NAMALWA (cell line): ENCODE measurements around the gene TP53RK.
A peak's percentile ranks its signal among the peaks of the same experiment; 100 is the strongest.
"Not testable (repeated sequence)": the region's sequence is repeated elsewhere in the genome, so short reads cannot be mapped to it uniquely, and the experiment has no call there.

Experiments used
- DNase-seq: peaks from one replicate; pipeline ENCODE4 v3.0.0-alpha.2; 2015; ENCODE audit warnings: low spot score

TP53RK gene

GRCh38 chr20:46683011-46683667 is 6.1 kb downstream of the TP53RK start:
- DNase-seq: no peak

- DNase-seq: no peak
Measured at GRCh38 chr20:46682063-46682821, 7.0 kb downstream of the TP53RK start.

GRCh38 chr20:46681032-46681854 is 8.0 kb downstream of the TP53RK start:
- DNase-seq: peak; percentile 79

GRCh38 chr20:46680684-46681031 is 8.6 kb downstream of the TP53RK start:
- no peak for DNase-seq

GRCh38 chr20:46678516-46678915 is 10.7 kb downstream of the TP53RK start:
- DNase-seq: no peak

- no peak for DNase-seq
Measured at GRCh38 chr20:46677608-46678007, 11.6 kb downstream of the TP53RK start.

GRCh38 chr20:46676649-46677316 is 12.5 kb downstream of the TP53RK start:
- DNase-seq: not testable (repeated sequence)

GRCh38 chr20:46674253-46675083 is 14.8 kb downstream of the TP53RK start:
- no peak for DNase-seq

GRCh38 chr20:46673394-46674252 is 15.6 kb downstream of the TP53RK start:
- no peak for DNase-seq

GRCh38 chr20:46672543-46673148 is 16.6 kb downstream of the TP53RK start:
- DNase-seq: no peak

- DNase-seq: no peak
Measured at GRCh38 chr20:46671866-46672542, 17.2 kb downstream of the TP53RK start.

- DNase-seq: no peak
Measured at GRCh38 chr20:46670585-46671584, 18.4 kb downstream of the TP53RK start.

GRCh38 chr20:46670228-46670584 is 19.0 kb downstream of the TP53RK start:
- no peak for DNase-seq

- DNase-seq: no peak
Measured at GRCh38 chr20:46666818-46667515, 22.3 kb downstream of the TP53RK start.

GRCh38 chr20:46666306-46666705 is 22.9 kb downstream of the TP53RK start:
- no peak for DNase-seq

- no peak for DNase-seq
Measured at GRCh38 chr20:46665602-46666001, 23.6 kb downstream of the TP53RK start.

GRCh38 chr20:46663531-46663930 is 25.7 kb downstream of the TP53RK start:
- no peak for DNase-seq

- no peak for DNase-seq
Measured at GRCh38 chr20:46661659-46662058, 27.6 kb downstream of the TP53RK start.
